ENCODE results near the gene MEIOB.

DNA sequence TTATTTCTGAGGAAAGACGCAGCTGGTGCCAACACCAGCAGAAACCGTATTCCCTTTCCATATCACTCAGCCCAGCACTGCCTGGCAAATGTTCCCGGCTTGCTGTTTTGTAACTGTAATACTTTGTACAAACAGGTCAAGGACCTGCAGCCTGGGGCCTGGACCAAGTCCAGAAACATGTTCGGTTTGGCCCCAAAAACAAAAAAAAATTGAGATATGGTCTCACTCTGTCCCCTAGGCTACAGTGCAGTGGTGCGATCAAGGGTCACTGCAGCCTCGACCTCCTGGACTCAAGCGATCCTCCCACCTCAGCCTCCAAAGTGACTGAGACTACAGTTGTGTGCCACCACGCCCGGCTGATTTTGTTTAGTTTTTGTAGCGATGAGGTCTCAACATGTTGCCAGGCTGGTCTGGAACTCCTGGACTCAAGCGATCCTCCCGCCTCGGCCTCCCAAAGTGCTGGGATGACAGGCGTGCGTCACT is 46.5 kb downstream of the MEIOB start:
- TF ChIP-seq, protein P1, sequence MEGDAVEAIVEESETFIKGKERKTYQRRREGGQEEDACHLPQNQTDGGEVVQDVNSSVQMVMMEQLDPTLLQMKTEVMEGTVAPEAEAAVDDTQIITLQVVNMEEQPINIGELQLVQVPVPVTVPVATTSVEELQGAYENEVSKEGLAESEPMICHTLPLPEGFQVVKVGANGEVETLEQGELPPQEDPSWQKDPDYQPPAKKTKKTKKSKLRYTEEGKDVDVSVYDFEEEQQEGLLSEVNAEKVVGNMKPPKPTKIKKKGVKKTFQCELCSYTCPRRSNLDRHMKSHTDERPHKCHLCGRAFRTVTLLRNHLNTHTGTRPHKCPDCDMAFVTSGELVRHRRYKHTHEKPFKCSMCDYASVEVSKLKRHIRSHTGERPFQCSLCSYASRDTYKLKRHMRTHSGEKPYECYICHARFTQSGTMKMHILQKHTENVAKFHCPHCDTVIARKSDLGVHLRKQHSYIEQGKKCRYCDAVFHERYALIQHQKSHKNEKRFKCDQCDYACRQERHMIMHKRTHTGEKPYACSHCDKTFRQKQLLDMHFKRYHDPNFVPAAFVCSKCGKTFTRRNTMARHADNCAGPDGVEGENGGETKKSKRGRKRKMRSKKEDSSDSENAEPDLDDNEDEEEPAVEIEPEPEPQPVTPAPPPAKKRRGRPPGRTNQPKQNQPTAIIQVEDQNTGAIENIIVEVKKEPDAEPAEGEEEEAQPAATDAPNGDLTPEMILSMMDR (conservative IDR thresholded peaks at IDR 0.05; ENCODE audit: low read depth, low read length) = no peak
- no peak for TF ChIP-seq EZH2 (IDR thresholded peaks at IDR 0.05; ENCODE audit: low read length, unreplicated experiment)
- TF ChIP-seq EZH2phosphoT487 (IDR thresholded peaks at IDR 0.05; ENCODE audit: borderline replicate concordance, low read length) = no peak
